ENCODE results near the gene SYNDIG1.

DNA sequence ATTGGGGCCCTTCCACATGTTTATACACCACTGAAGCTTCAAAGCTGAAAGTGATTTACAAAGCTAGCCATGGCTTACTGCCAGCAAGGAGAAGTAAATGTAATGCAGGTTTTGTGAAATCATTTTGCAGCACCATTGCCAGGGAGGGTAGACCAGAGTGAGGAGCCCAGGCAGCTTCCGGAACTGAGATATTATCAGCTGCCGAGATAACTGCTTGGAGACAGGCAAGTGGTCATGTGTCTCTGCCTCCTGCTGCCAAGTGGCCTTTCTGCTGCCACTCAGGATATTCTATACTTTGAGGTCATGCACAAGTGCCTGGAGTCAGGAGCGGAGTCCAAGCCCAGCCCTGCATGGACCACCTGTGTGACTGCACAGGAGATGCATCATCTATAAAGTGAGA lies 160.2 kb downstream of the SYNDIG1 start:
- TF ChIP-seq POLR2A (IDR thresholded peaks at IDR 0.05) (no peak), CTCF (IDR thresholded peaks at IDR 0.05) (no peak)

Measured in tibial nerve (tissue), 3 donors.